ENCODE measurements around the gene USE1.

Gene USE1

GRCh38 chr19:17205237-17206140, 9.7 kb upstream of the USE1 start:
- in situ Hi-C loops (cut with MboI; ENCODE audit: low sequenced_read_pairs) = no loop called here

GRCh38 chr19:17206736-17207581, 8.2 kb upstream of the USE1 start:
- in situ Hi-C loops (cut with MboI; ENCODE audit: low sequenced_read_pairs) = no loop called here

GRCh38 chr19:17209126-17210036, 5.8 kb upstream of the USE1 start:
- in situ Hi-C loops (cut with MboI; ENCODE audit: low sequenced_read_pairs) = no loop called here

- in situ Hi-C loops (cut with MboI; ENCODE audit: low sequenced_read_pairs) = no loop called here
These were observed 4.9 kb upstream of the USE1 start for GRCh38 chr19:17210296-17210695.

GRCh38 chr19:17211547-17212446, 3.4 kb upstream of the USE1 start:
- in situ Hi-C loops (cut with MboI; ENCODE audit: low sequenced_read_pairs) = no loop called here

- in situ Hi-C loops (cut with MboI; ENCODE audit: low sequenced_read_pairs) = no loop called here
These were observed 1.8 kb upstream of the USE1 start for GRCh38 chr19:17213334-17213733.

GRCh38 chr19:17214508-17215126, 540 bp upstream of the USE1 start:
- in situ Hi-C loops (cut with MboI; ENCODE audit: low sequenced_read_pairs) = no loop called here

- in situ Hi-C loops (cut with MboI; ENCODE audit: low sequenced_read_pairs) = no loop called here
These were observed 1.0 kb downstream of the USE1 start for GRCh38 chr19:17216058-17216670.

- in situ Hi-C loops (cut with MboI; ENCODE audit: low sequenced_read_pairs) = no loop called here
These were observed 4.1 kb downstream of the USE1 start for GRCh38 chr19:17219286-17219685.

- in situ Hi-C loops (cut with MboI; ENCODE audit: low sequenced_read_pairs) = no loop called here
These were observed 5.1 kb downstream of the USE1 start for GRCh38 chr19:17220207-17220758.

- in situ Hi-C loops (cut with MboI; ENCODE audit: low sequenced_read_pairs) = no loop called here
These were observed 9.9 kb downstream of the USE1 start for GRCh38 chr19:17225053-17225452.

- in situ Hi-C loops (cut with MboI; ENCODE audit: low sequenced_read_pairs) = no loop called here
These were observed 11.1 kb downstream of the USE1 start, which contains the start of gene OCEL1 for GRCh38 chr19:17226002-17226933. Gene OCEL1, plus strand, starts transcription at chr19:17226226. Its CDS starts 22 bp downstream, at chr19:17226248.

- in situ Hi-C loops (cut with MboI; ENCODE audit: low sequenced_read_pairs) = no loop called here
These were observed 12.7 kb downstream of the USE1 start for GRCh38 chr19:17227798-17228367.

GRCh38 chr19:17229890-17230289, 14.7 kb downstream of the USE1 start:
- in situ Hi-C loops (cut with MboI; ENCODE audit: low sequenced_read_pairs) = no loop called here

GRCh38 chr19:17232258-17232657, 17.1 kb downstream of the USE1 start:
- in situ Hi-C loops (cut with MboI; ENCODE audit: low sequenced_read_pairs) = no loop called here

GRCh38 chr19:17234911-17235299, 19.7 kb downstream of the USE1 start:
- in situ Hi-C loops (cut with MboI; ENCODE audit: low sequenced_read_pairs) = no loop called here

GRCh38 chr19:17235300-17235970, 20.3 kb downstream of the USE1 start:
- in situ Hi-C loops (cut with MboI; ENCODE audit: low sequenced_read_pairs) = no loop called here

All from hTERT RPE-1 (cell line).